ENCODE results near the gene PLCXD3.

Gene PLCXD3

DNA sequence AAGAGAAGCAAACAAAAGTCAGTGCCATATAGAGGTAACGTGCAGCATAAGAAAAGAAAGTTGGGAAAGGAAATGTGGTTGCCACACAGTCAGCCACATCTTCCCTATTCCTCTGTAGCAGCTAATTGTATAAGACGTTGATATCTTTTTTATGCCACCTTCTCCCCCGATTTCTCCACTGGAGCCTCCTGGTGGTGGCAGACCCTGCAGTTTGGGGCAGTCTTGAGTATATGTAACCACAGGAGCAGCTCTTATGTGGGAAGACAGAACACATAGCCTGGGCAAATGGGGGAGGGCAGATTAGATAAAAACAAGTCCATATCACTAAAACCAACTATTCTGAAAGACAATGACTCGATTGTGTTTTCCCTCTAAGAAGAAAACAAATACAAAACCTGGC, 99.7 kb downstream of the PLCXD3 start:
- ChIA-PET POLR2A (no interaction called here), CTCF (no interaction called here)
- no peak for TF ChIP-seq CTCF (IDR thresholded peaks at IDR 0.05; ENCODE audit: control extremely low read depth, extremely low read depth, low read depth, missing control alignments)
- DNase-seq (ENCODE audit: extremely low spot score), result no peak

GRCh38 chr5:41410307-41410706, 100.1 kb downstream of the PLCXD3 start:
- CTCF ChIA-PET, result no interaction called here
- no peak for DNase-seq (ENCODE audit: extremely low spot score)
- TF ChIP-seq CTCF (IDR thresholded peaks at IDR 0.05; ENCODE audit: control extremely low read depth, extremely low read depth, low read depth, missing control alignments), result no peak
- POLR2A ChIA-PET, result no interaction called here

GRCh38 chr5:41408676-41409443, 101.5 kb downstream of the PLCXD3 start:
- TF ChIP-seq CTCF (IDR thresholded peaks at IDR 0.05; ENCODE audit: control extremely low read depth, extremely low read depth, low read depth, missing control alignments), result no peak
- CTCF ChIA-PET, result no interaction called here
- DNase-seq (ENCODE audit: extremely low spot score), result no peak
- POLR2A ChIA-PET, result no interaction called here

DNA sequence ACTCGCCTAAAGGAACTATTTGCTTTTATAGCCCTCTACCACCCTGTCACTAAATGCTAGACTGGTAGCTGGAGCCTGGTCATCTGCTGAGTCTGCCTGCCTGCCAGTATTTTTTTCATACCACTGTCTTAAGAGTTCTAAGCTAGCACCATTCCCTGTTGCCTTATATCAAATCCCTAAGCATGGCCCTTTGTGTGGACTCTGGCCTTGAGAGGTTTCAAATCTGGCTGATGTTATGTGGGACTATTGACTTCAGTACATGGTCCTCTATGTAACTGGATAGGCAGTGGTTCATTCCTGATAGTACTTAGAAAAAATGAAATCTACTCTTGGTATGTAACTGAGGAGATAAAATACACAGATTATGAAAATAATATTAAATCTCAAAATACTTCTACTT, 103.5 kb downstream of the PLCXD3 start:
- no peak for TF ChIP-seq CTCF (IDR thresholded peaks at IDR 0.05; ENCODE audit: control extremely low read depth, extremely low read depth, low read depth, missing control alignments)
- CTCF ChIA-PET, result interaction anchor here (1.3 kb wide), 1 partner anchor 33 kb away, joined by 4 read pairs; no protein-coding TSS in a partner anchor
- POLR2A ChIA-PET, result no interaction called here
- no peak for DNase-seq (ENCODE audit: extremely low spot score)

GRCh38 chr5:41406424-41406823, 104.0 kb downstream of the PLCXD3 start:
- ChIA-PET CTCF (interaction anchor here (1.3 kb wide), 1 partner anchor 32 kb away, joined by 4 read pairs; no protein-coding TSS in a partner anchor), POLR2A (no interaction called here)
- DNase-seq (ENCODE audit: extremely low spot score), result no peak
- TF ChIP-seq CTCF (IDR thresholded peaks at IDR 0.05; ENCODE audit: control extremely low read depth, extremely low read depth, low read depth, missing control alignments), result no peak

GRCh38 chr5:41404757-41405156, 105.6 kb downstream of the PLCXD3 start:
- TF ChIP-seq CTCF (IDR thresholded peaks at IDR 0.05; ENCODE audit: control extremely low read depth, extremely low read depth, low read depth, missing control alignments), result no peak
- ChIA-PET POLR2A (no interaction called here), CTCF (no interaction called here)
- no peak for DNase-seq (ENCODE audit: extremely low spot score)

Data from GM10248 (cell line).